ENCODE data around the gene DIAPH3. TPM values are rescaled to one million over a fixed set of nuclear protein-coding genes. Genes with fewer than 3 reads are reported as not detected.

Gene DIAPH3
- total and polyA plus RNA-seq, 2 of the 8 experiments (the other 6 are each of a cell fraction or from before 2014, with no cell fraction given), result 8.0 to 30.8 TPM

- FAIRE-seq (no peak), DNase-seq (ENCODE audit: low read depth in 1 of 2, low spot score in 2 of 2) (no peak)
- no peak overlapping the region for H3K56ac ChIP-seq (replicated peaks; ENCODE audit: insufficient read length, low read depth, low read length)
- H3K4me3 ChIP-seq (ENCODE audit: extremely low read depth in 1 of 4, insufficient read depth in 2 of 4, low read depth in 3 of 4, low read length in 4 of 4), result no peak overlapping the region
- H4K8ac ChIP-seq (ENCODE audit: extremely low read depth, insufficient read depth, low read length), result no peak overlapping the region
- no peak overlapping the region for H2BK5ac ChIP-seq (ENCODE audit: low read depth, low read length)
- H3K18ac ChIP-seq (ENCODE audit: extremely low read depth, low read length), result no peak overlapping the region
- no peak overlapping the region for H4K91ac ChIP-seq (replicated peaks; ENCODE audit: insufficient read length, low read length)
- H3K27ac ChIP-seq (ENCODE audit: low read depth, low read length), result no peak overlapping the region
- no peak overlapping the region for H2AK5ac ChIP-seq (ENCODE audit: low read depth, low read length)
- WGBS, 2 experiments (ENCODE audit: extremely low coverage in 1 of 2, insufficient coverage in 1 of 2, insufficient read length in 1 of 2, insufficient replicate concordance in 2 of 2, low coverage in 1 of 2, low lambda C conversion rate in 2 of 2, missing lambda C conversion rate in 1 of 2), result 88% methylated on average over 5 of the region's 5 CpGs; no CpG with 5 or more reads in 1 of the 2 experiments
- H4K20me1 ChIP-seq (replicated peaks in 1 of 2; ENCODE audit: control insufficient read depth in 1 of 2, insufficient read depth in 2 of 2, low read length in 2 of 2), result no peaks in the 10 kb centered on the region
- H3K4me1 ChIP-seq (replicated peaks in 1 of 4; ENCODE audit: control insufficient read depth in 3 of 4, insufficient read depth in 4 of 4, low read length in 3 of 4), result peaks cover 0 to 5% (median 1%) of the 10 kb centered on the region in 4 experiments; a peak in 2 of 7 replicates
- H2BK120ac ChIP-seq (replicated peaks; ENCODE audit: low read depth, low read length), result no peak overlapping the region
- H3K9ac ChIP-seq (replicated peaks in 1 of 4; ENCODE audit: extremely low read depth in 1 of 4, low read depth in 3 of 4, low read length in 3 of 4), result no peak overlapping the region
- no peaks in the 10 kb centered on the region for H3K23me2 ChIP-seq (ENCODE audit: low read depth, low read length)
- no peaks in the 10 kb centered on the region for H3K79me1 ChIP-seq (ENCODE audit: low read depth, low read length)
- H3K23ac ChIP-seq (ENCODE audit: insufficient read length), result no peak overlapping the region
- H2BK20ac ChIP-seq (ENCODE audit: low read length), result no peak overlapping the region
- no peak overlapping the region for H2BK15ac ChIP-seq (ENCODE audit: low read length)
- CTCF ChIA-PET (ENCODE audit: partially characterized antibody), result no interaction called here
- no peak overlapping the region for H3K4ac ChIP-seq (replicated peaks; ENCODE audit: insufficient read length, low read depth, low read length)
- H3K79me2 ChIP-seq (ENCODE audit: control insufficient read depth in 1 of 2, insufficient read depth in 2 of 2, low read length in 2 of 2), result no peaks in the 10 kb centered on the region
- no peak overlapping the region for H3K4me2 ChIP-seq (ENCODE audit: insufficient read depth in 1 of 2, low read depth in 2 of 2, low read length in 2 of 2)
- no peak overlapping the region for H3K14ac ChIP-seq (ENCODE audit: insufficient read length)
- H4K5ac ChIP-seq (ENCODE audit: insufficient read length, low read depth, low read length), result no peak overlapping the region
- POLR2A ChIA-PET (ENCODE audit: partially characterized antibody), result no interaction called here
- no peak overlapping the region for H2BK12ac ChIP-seq (ENCODE audit: low read depth, low read length)
- TF ChIP-seq CBX8 (IDR thresholded peaks at IDR 0.05; ENCODE audit: borderline replicate concordance, low read depth, low read length), result no peak
- no peak for TF ChIP-seq CREB1 (IDR thresholded peaks at IDR 0.05)
- no peak for TF ChIP-seq JUN (IDR thresholded peaks at IDR 0.05; ENCODE audit: low read depth, low read length)
- no peak for TF ChIP-seq HDAC6 (IDR thresholded peaks at IDR 0.05; ENCODE audit: low read depth, low read length)
- TF ChIP-seq, protein P1, sequence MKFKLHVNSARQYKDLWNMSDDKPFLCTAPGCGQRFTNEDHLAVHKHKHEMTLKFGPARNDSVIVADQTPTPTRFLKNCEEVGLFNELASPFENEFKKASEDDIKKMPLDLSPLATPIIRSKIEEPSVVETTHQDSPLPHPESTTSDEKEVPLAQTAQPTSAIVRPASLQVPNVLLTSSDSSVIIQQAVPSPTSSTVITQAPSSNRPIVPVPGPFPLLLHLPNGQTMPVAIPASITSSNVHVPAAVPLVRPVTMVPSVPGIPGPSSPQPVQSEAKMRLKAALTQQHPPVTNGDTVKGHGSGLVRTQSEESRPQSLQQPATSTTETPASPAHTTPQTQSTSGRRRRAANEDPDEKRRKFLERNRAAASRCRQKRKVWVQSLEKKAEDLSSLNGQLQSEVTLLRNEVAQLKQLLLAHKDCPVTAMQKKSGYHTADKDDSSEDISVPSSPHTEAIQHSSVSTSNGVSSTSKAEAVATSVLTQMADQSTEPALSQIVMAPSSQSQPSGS (IDR thresholded peaks at IDR 0.05; ENCODE audit: low read length), result no peak
- TF ChIP-seq SP2 (IDR thresholded peaks at IDR 0.05; ENCODE audit: low read length), result no peak
- no peak for TF ChIP-seq TAF7 (optimal IDR thresholded peaks at IDR 0.05; ENCODE audit: borderline replicate concordance, low read depth, low read length)
- TF ChIP-seq KDM5A (IDR thresholded peaks at IDR 0.05; ENCODE audit: low read length), result no peak
- H2AFZ ChIP-seq (ENCODE audit: low read length), result no peak overlapping the region
- H3K36me3 ChIP-seq (ENCODE audit: control insufficient read depth in 2 of 4, insufficient read depth in 4 of 4, low read length in 3 of 4), result no peaks in the 10 kb centered on the region
- no peaks in the 10 kb centered on the region for H3K27me3 ChIP-seq (replicated peaks in 1 of 4; ENCODE audit: control insufficient read depth in 3 of 4, extremely low read depth in 1 of 4, insufficient read depth in 3 of 4, low read length in 3 of 4)
- H3K9me3 ChIP-seq (ENCODE audit: insufficient read depth in 2 of 2, low read depth in 1 of 2, low read length in 1 of 2), result no peaks in the 10 kb centered on the region
These were observed 295.9 kb downstream of the DIAPH3 start for GRCh38 chr13:59867867-59868266.

Measured in H1 (cell line).